GM18907 (cell line): ENCODE data around the gene EYS.

Experiments used
- ATAC-seq: cut with Tn5 transposase; IDR thresholded peaks from one replicate; pipeline ENCODE4 v1.9.1; 2021; ENCODE audit warnings: mild to moderate bottlenecking, moderate library complexity; ENCODE audit not compliant: unreplicated experiment

The EYS gene

GRCh38 chr6:64679416-64679815 is 1027.6 kb downstream of the EYS start:
- no peak for ATAC-seq

- no peak for ATAC-seq
Measured at GRCh38 chr6:64672651-64673050, 1034.4 kb downstream of the EYS start.

GRCh38 chr6:64672131-64672530 is 1034.9 kb downstream of the EYS start:
- ATAC-seq, result no peak

DNA sequence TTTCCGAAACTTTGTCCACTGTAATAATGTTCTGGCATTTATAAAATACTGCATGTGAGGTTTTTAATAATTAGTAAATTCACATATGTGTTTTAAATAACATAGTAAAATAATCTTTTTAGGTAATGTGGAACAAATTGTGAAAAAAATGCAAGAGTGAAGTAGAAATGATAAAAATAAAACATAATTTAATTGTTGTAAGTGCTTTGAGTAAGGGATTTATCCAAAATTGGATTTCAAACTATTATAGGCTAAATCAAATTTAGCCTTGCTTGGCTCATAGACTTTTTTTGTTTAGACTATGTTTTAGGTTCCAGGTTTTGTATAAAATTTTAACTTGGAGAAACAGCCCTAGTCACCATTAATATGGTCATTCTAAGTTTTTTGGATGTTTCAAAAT is 1041.9 kb downstream of the EYS start:
- no peak for ATAC-seq

GRCh38 chr6:64664480-64664879 is 1042.5 kb downstream of the EYS start:
- no peak for ATAC-seq

DNA sequence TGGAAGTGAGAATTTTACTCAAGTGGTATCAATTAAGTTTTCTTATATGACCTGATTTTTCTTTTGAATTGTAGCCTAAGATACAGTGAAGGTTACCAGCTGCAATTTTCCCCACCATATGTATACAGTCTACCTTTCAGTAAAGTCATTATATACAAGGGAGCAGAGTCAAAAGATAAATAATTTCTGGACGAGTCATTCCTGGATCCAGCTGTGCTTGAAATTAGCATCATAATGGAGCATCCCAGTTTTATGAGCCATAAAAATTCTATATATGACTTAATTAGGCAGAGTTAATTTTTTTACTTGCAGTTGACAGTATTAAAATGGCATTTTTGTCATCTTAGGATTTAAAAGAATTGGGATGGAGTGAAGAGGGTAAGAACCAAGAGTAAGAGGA is 1063.0 kb downstream of the EYS start:
- no peak for ATAC-seq

- ATAC-seq, result no peak
Measured at GRCh38 chr6:64630901-64631300, 1076.1 kb downstream of the EYS start.

GRCh38 chr6:64622944-64623343 is 1084.1 kb downstream of the EYS start:
- ATAC-seq, result no peak

GRCh38 chr6:64602993-64603392 is 1104.0 kb downstream of the EYS start:
- no peak for ATAC-seq

DNA sequence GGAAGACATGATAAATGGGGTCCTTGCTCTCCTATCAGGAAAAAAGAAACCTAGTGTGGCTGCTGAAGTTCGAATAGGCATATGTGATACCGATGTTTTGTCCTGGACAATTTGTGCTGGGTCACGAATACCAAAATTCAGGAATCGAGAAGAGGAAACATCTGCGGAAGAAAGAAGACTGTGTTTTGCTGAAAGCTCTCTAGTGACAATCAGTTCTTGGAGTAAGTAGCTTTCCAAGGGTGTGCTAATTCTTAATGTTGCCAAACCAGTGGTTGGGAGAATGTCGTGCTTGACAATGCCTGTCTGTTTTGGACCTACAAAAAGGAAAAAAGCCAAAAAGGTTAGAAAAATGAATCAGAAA is 1115.4 kb downstream of the EYS start:
- ATAC-seq, result no peak

- no peak for ATAC-seq
Measured at GRCh38 chr6:64590965-64591675, 1115.9 kb downstream of the EYS start.

- ATAC-seq, result no peak
Measured at GRCh38 chr6:64589961-64590360, 1117.1 kb downstream of the EYS start.

DNA sequence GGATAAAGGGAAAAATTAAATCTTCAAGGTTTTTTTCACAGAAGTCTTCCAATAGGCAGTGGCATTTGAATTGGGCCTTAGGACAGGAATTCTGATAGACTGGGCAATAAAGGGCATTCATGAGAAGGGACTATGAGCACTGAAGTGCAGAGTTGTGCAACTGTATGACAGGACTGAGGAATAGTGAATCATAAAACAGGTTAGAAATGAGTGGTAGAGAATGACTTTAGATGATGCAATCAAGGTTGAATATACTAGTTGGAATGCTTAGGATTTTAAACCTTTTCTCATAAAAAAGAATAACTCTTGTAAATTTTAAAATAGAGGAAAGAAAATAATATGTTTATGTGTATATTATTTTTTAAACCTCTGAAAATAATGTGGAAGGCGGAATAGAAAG is 1126.7 kb downstream of the EYS start:
- no peak for ATAC-seq

DNA sequence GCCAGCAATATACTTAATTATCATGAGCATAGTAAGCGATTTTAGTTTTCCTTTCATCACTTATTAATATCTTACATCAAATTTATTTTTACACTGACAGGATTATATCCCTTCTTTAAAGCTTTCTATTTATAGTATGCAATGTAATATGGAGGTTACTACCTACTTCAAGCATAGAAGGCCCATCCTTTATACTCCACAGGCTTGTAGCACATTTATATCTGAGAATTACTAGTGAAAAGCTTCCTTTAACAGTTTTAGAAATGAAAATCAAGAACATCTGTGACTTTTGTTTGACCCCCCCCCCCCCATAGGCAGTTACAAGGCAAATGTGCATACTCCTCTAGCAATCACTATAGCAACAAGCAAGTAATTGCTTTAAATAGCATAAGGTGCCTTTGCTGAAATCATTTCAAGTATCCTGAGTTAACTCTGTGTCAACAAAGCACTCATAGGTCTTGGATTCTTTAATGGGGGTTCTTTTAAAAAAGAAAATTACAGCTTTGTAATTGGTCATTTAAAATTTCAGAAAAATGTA is 1153.7 kb downstream of the EYS start:
- no peak for ATAC-seq

- ATAC-seq, result no peak
Measured at GRCh38 chr6:64547594-64548268, 1159.3 kb downstream of the EYS start.

GRCh38 chr6:64539917-64540316 is 1167.1 kb downstream of the EYS start:
- no peak for ATAC-seq

DNA sequence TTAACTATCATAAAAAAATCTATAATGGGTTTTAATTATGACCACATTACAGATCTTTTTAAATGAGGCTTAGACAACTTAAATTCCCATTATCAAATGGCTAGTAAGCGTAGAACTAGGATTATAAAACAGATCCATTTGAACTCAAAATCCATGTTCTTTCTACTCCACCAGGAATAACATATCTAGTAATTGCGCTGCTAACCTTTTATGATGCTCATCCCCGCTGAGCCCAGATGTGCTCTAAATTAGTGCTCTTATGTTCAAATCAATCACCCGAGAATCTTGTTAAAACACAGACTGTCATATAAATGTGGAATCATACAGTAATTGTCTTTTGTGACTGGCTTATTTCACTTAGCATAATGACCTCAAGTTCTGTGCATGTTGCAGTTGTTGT is 1168.3 kb downstream of the EYS start:
- no peak for ATAC-seq

- ATAC-seq, result no peak
Measured at GRCh38 chr6:64527899-64528298, 1179.1 kb downstream of the EYS start.

GRCh38 chr6:64522859-64523258 is 1184.2 kb downstream of the EYS start:
- ATAC-seq, result no peak

GRCh38 chr6:64520050-64520449 is 1187.0 kb downstream of the EYS start:
- no peak for ATAC-seq

DNA sequence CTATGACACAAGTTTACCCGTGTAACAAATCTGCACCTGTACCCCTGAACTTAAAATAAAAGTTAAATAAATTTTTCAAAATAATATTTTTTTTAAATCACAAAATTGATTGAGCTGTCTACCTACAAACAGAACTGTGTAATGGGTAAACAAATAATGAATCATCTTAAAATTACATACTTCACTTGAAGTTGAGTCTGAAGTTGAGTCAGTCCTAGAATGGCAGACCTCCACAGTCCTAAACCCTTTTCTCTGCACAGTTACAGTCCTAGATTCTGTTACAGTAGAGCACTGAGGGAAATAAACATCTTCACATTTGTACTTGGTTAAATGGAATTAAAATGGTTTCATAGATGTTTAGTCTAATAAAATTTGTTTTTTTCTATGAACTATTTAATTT is 1190.6 kb downstream of the EYS start:
- ATAC-seq, result no peak

DNA sequence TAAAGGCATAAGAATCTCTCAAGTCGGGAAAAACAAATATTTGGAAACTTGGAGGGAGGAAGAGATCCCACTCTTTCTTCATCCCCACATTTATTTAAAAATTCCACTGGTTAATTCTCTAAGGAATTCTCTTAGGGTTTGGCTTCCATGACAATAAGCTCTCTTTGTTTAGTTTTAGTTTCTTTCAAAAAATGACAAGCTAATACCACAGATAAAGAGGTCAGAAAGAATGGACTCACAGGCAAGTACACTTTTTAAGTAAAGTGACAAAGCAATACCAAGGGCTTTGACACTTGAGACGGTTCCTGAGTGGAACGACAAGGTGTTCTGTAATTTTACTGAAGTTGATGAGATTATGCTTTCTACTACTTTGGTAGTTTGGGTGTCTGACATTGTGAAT is 1199.4 kb downstream of the EYS start:
- ATAC-seq, result no peak

DNA sequence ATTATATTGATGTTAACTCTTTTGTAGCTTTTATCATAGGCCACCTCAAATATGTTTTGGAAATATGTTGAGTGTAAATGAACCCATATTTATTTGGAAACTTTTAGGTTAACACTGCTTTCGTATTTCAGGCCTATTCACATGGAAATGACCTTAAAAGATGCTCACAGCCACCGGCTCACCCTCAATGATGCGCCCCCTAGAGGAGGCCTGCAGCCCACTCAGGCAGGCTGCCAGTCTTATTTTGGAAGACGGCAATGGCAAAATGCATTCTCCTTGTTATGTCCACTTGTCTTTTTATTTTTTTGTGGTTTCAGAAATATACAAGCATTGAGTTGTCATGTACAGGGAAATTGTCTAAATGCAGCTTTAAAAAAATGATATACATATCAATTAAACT is 1201.7 kb downstream of the EYS start:
- ATAC-seq, result no peak
